H9 (cell line): ENCODE results near the gene SYNJ1. TPM values are rescaled to one million over a fixed set of nuclear protein-coding genes. Genes with fewer than 3 reads are reported as not detected.
"Not testable (repeated sequence)": the region's sequence is repeated elsewhere in the genome, so short reads cannot be mapped to it uniquely, and the experiment has no call there.

Experiments
- DNase-seq: peaks from one replicate; pipeline ENCODE4 v3.0.0-alpha.2; 2017
- H2AFZ ChIP-seq: one replicate; pipeline ENCODE4 v1.6.1; 2013; ENCODE audit warnings: mild to moderate bottlenecking, low read length, control low read depth, moderate library complexity
- H2AK5ac ChIP-seq: 2 replicates; pipeline ENCODE4 v1.6.1; 2013; ENCODE audit warnings: low read length, control low read depth, mixed read lengths; ENCODE audit not compliant: insufficient read length
- H2BK120ac ChIP-seq: one replicate; pipeline ENCODE4 v1.6.1; 2013; ENCODE audit warnings: low read depth, mild to moderate bottlenecking, low read length, control low read depth, inconsistent platforms; ENCODE audit not compliant: poor library complexity, severe bottlenecking
- H2BK12ac ChIP-seq: 2 replicates; pipeline ENCODE4 v1.6.1; 2013; ENCODE audit warnings: low read length, control low read depth, mixed read lengths, low read depth; ENCODE audit not compliant: insufficient read length
- H2BK15ac ChIP-seq: 2 replicates; pipeline ENCODE4 v1.6.1; 2013; ENCODE audit warnings: low read depth, low read length, control low read depth
- H2BK20ac ChIP-seq: one replicate; pipeline ENCODE4 v1.6.1; 2013; ENCODE audit warnings: low read depth, mild to moderate bottlenecking, low read length, control low read depth, inconsistent platforms; ENCODE audit not compliant: poor library complexity, severe bottlenecking
- H2BK5ac ChIP-seq: 2 replicates; pipeline ENCODE4 v1.6.1; 2013; ENCODE audit warnings: low read length, control low read depth, mixed read lengths; ENCODE audit not compliant: insufficient read length
- H3K14ac ChIP-seq: 2 replicates; pipeline ENCODE4 v1.6.1; 2013; ENCODE audit warnings: low read length, control low read depth; ENCODE audit not compliant: insufficient read depth
- H3K18ac ChIP-seq: 2 replicates; pipeline ENCODE4 v1.6.1; 2013; ENCODE audit warnings: low read depth, mild to moderate bottlenecking, mixed read lengths, low read length, control low read depth; ENCODE audit not compliant: insufficient read length
- H3K23ac ChIP-seq: 2 replicates; pipeline ENCODE4 v1.6.1; 2013; ENCODE audit warnings: low read length, control low read depth, mixed read lengths, low read depth; ENCODE audit not compliant: insufficient read length
- H3K23me2 ChIP-seq: 2 replicates; pipeline ENCODE4 v1.6.1; 2013; ENCODE audit warnings: low read depth, mild to moderate bottlenecking, mixed read lengths, low read length, control low read depth; ENCODE audit not compliant: insufficient read length, poor library complexity, severe bottlenecking
- H3K27ac ChIP-seq: 2 replicates; pipeline ENCODE4 v1.5.1; 2013; ENCODE audit warnings: low read length, control low read depth, mixed read lengths, low read depth; ENCODE audit not compliant: insufficient read length
- H3K27me3 ChIP-seq: 2 replicates; pipeline ENCODE4 v1.6.1; 2013; ENCODE audit warnings: low read length, control low read depth, inconsistent platforms; ENCODE audit not compliant: insufficient read depth
- H3K4ac ChIP-seq: 2 replicates; pipeline ENCODE4 v1.6.1; 2013; ENCODE audit warnings: low read depth, mild to moderate bottlenecking, control low read depth, inconsistent platforms, low read length, moderate library complexity
- H3K4me1 ChIP-seq: 2 replicates; pipeline ENCODE4 v1.6.1; 2013; ENCODE audit warnings: low read length, control low read depth, inconsistent platforms; ENCODE audit not compliant: insufficient read depth
- H3K4me2 ChIP-seq: 2 replicates; pipeline ENCODE4 v1.6.1; 2013; ENCODE audit warnings: low read length, control low read depth, mixed read lengths; ENCODE audit not compliant: insufficient read length, insufficient read depth
- H3K56ac ChIP-seq: 2 replicates; pipeline ENCODE4 v1.6.1; 2013; ENCODE audit warnings: low read depth, mild to moderate bottlenecking, mixed read lengths, low read length, control low read depth; ENCODE audit not compliant: insufficient read length
- H3K79me1 ChIP-seq: 2 replicates; pipeline ENCODE4 v1.6.1; 2013; ENCODE audit warnings: low read depth, mild to moderate bottlenecking, moderate library complexity, low read length, control low read depth, inconsistent platforms; ENCODE audit not compliant: insufficient read depth, poor library complexity, severe bottlenecking
- H3K79me2 ChIP-seq: 2 replicates; pipeline ENCODE4 v1.6.1; 2013; ENCODE audit warnings: low read length, control low read depth, inconsistent platforms; ENCODE audit not compliant: insufficient read depth
- H3K9ac ChIP-seq: 2 replicates; pipeline ENCODE4 v1.6.1; 2013; ENCODE audit warnings: low read length, control low read depth, mixed read lengths; ENCODE audit not compliant: insufficient read length; ENCODE audit errors: extremely low read depth
- H3K9me3 ChIP-seq: one replicate; pipeline ENCODE4 v1.6.1; 2013; ENCODE audit warnings: low read depth, low read length, inconsistent platforms; ENCODE audit not compliant: control insufficient read depth
- H3T11ph ChIP-seq: one replicate; pipeline ENCODE4 v1.6.1; 2013; ENCODE audit warnings: mild to moderate bottlenecking, low read length, control low read depth, inconsistent platforms
- H4K20me1 ChIP-seq: one replicate; pipeline ENCODE4 v1.6.1; 2013; ENCODE audit not compliant: control insufficient read depth, insufficient read length, insufficient read depth
- H4K5ac ChIP-seq: 2 replicates; pipeline ENCODE4 v1.6.1; 2013; ENCODE audit warnings: low read depth, mild to moderate bottlenecking, mixed read lengths, low read length, control low read depth; ENCODE audit not compliant: insufficient read length
- H4K8ac ChIP-seq: replicated peaks from 2 replicates; pipeline ENCODE4 v1.6.1; 2013; ENCODE audit warnings: low read length, control low read depth, mixed read lengths, low read depth; ENCODE audit not compliant: insufficient read length
- H4K91ac ChIP-seq: 2 replicates; pipeline ENCODE4 v1.6.1; 2013; ENCODE audit warnings: low read depth, mild to moderate bottlenecking, moderate library complexity, mixed read lengths, low read length, control low read depth; ENCODE audit not compliant: insufficient read length
- H3K27ac Mint-ChIP-seq, 3 experiments: 2 replicates in 2 of 3; 3 replicates in 1 of 3; pipeline ENCODE4 v1.8.0; 2020 to 2021; ENCODE audit warnings: mixed read lengths in 3 of 3, mild to moderate bottlenecking in 1 of 3, moderate library complexity in 1 of 3
- H3K27me3 Mint-ChIP-seq: 2 replicates; pipeline ENCODE4 v1.8.0; 2021; ENCODE audit warnings: low read depth, mild to moderate bottlenecking, moderate library complexity, mixed read lengths
- H3K36me3 Mint-ChIP-seq, 3 experiments: 2 replicates in 2 of 3; 3 replicates in 1 of 3; pipeline ENCODE4 v1.8.0; 2020 to 2021; ENCODE audit warnings: low read depth in 3 of 3, mixed read lengths in 3 of 3; ENCODE audit not compliant: insufficient read depth in 1 of 3
- H3K4me1 Mint-ChIP-seq, 2 experiments: 2 replicates each; pipeline ENCODE4 v1.8.0; 2020; ENCODE audit warnings: mixed read lengths in 2 of 2
- H3K4me3 Mint-ChIP-seq, 2 experiments: 2 replicates in 1 of 2; 3 replicates in 1 of 2; pipeline ENCODE4 v1.8.0; 2020 to 2021; ENCODE audit warnings: mild to moderate bottlenecking in 2 of 2, mixed read lengths in 2 of 2, moderate library complexity in 1 of 2
- H3K9me3 Mint-ChIP-seq, 2 experiments: 2 replicates in 1 of 2; 3 replicates in 1 of 2; pipeline ENCODE4 v1.8.0; 2020; ENCODE audit warnings: mild to moderate bottlenecking in 2 of 2, mixed read lengths in 2 of 2, moderate library complexity in 1 of 2
- CTCF ChIP-seq: fragments of 200-600 bp; sonication (generic); conservative IDR thresholded peaks from 3 replicates; pipeline ENCODE4 v1.8.0; 2021; ENCODE audit warnings: antibody characterized with exemption, mild to moderate bottlenecking
- WGBS: extraction: QIAGEN DNeasy Blood & Tissue Kit; methylation state at CpG from one replicate; pipeline ENCODE4 v1.1.7; 2013; ENCODE audit warnings: missing lambda C conversion rate, low lambda C conversion rate, mixed read lengths; ENCODE audit not compliant: insufficient read length; ENCODE audit errors: extremely low coverage; 5-methylcytosine and 5-hydroxymethylcytosine counted together
- total RNA-seq: library from RNA; stranded (reverse); gene quantifications from 2 replicates; pipeline ENCODE4 v1.2.1, GENCODE V29; 2021

SYNJ1 gene
- total RNA-seq, 1 experiment from 2014 or later, result 7.1 TPM

- Histone ChIP-seq H3K9ac (no peak overlapping the region), H2BK15ac (no peak overlapping the region), H2BK5ac (no peak overlapping the region), H2AFZ (no peak overlapping the region), H3K56ac (no peak overlapping the region), H3K27me3 (no peaks in the 10 kb centered on the region), H3K9me3 (no peaks in the 10 kb centered on the region), H3K14ac (no peak overlapping the region), H3K23ac (no peak overlapping the region), H3K79me2 (no peaks in the 10 kb centered on the region), H3K4me2 (no peak overlapping the region), H3K18ac (no peak overlapping the region), H3T11ph (no peak overlapping the region), H3K23me2 (no peaks in the 10 kb centered on the region), H3K27ac (no peak overlapping the region), H4K8ac (no peak overlapping the region), H3K4ac (no peak overlapping the region), H2AK5ac (no peak overlapping the region), H4K91ac (no peak overlapping the region), H3K4me1 (no peaks in the 10 kb centered on the region), H4K5ac (no peak overlapping the region), H2BK20ac (no peak overlapping the region), H2BK120ac (no peak overlapping the region), H4K20me1 (no peaks in the 10 kb centered on the region), H3K79me1 (no peaks in the 10 kb centered on the region), H2BK12ac (no peak overlapping the region)
- DNase-seq, result no peak
- no CpG with 5 or more reads among the region's 2 CpGs for WGBS
- H3K36me3 Mint-ChIP-seq, result peaks cover 40 to 81% (median 67%) of the 10 kb centered on the region in 3 experiments
- H3K27ac Mint-ChIP-seq, result peak overlapping the region in 1 of 3 experiments; percentile 44; a peak in 2 of 7 replicates
- no peaks in the 10 kb centered on the region; the same call in 1 of the 2 replicates for H3K27me3 Mint-ChIP-seq
- no peak for TF ChIP-seq CTCF
- no peaks in the 10 kb centered on the region for H3K9me3 Mint-ChIP-seq
- no peak overlapping the region for H3K4me3 Mint-ChIP-seq
- H3K4me1 Mint-ChIP-seq, result peaks cover 8 to 31% of the 10 kb centered on the region in 2 experiments
Observed at GRCh38 chr21:32739946-32740345, 12.1 kb upstream of the SYNJ1 start.

- H3K4me1 ChIP-seq, H4K20me1 ChIP-seq, H3K4ac ChIP-seq, H3K9me3 ChIP-seq, DNase-seq, H3K9me3 Mint-ChIP-seq, H3K27me3 Mint-ChIP-seq, H4K91ac ChIP-seq, H3K27ac ChIP-seq, H2BK5ac ChIP-seq, H4K8ac ChIP-seq, H3K18ac ChIP-seq, H3K56ac ChIP-seq, H2BK20ac ChIP-seq, H3K4me2 ChIP-seq, H2AFZ ChIP-seq, H3T11ph ChIP-seq, H3K9ac ChIP-seq, H2BK15ac ChIP-seq, H2AK5ac ChIP-seq, H3K23me2 ChIP-seq, H2BK12ac ChIP-seq, H3K14ac ChIP-seq, H3K79me1 ChIP-seq, H3K27me3 ChIP-seq, H3K79me2 ChIP-seq, H3K4me3 Mint-ChIP-seq, H2BK120ac ChIP-seq, H3K23ac ChIP-seq, H4K5ac ChIP-seq: not testable (repeated sequence)
- Mint-ChIP-seq H3K4me1 (peaks cover 8 to 39% of the 10 kb centered on the region in 2 experiments), H3K27ac (peak overlapping the region in 2 of 3 experiments; percentile 87 to 94; a peak in 2 of 7 replicates), H3K36me3 (peaks cover 23 to 53% (median 42%) of the 10 kb centered on the region in 3 experiments)
- no CpG with 5 or more reads among the region's 4 CpGs for WGBS
Observed at GRCh38 chr21:32736083-32736482, 8.3 kb upstream of the SYNJ1 start.
